ENCODE results near the gene IFIT1B.
"Not testable (repeated sequence)": the region's sequence is repeated elsewhere in the genome, so short reads cannot be mapped to it uniquely, and the experiment has no call there.

Gene IFIT1B

GRCh38 chr10:89350631-89351315 lies 27.1 kb upstream of the IFIT1B start:
- DNase-seq, result not testable (repeated sequence)

DNA sequence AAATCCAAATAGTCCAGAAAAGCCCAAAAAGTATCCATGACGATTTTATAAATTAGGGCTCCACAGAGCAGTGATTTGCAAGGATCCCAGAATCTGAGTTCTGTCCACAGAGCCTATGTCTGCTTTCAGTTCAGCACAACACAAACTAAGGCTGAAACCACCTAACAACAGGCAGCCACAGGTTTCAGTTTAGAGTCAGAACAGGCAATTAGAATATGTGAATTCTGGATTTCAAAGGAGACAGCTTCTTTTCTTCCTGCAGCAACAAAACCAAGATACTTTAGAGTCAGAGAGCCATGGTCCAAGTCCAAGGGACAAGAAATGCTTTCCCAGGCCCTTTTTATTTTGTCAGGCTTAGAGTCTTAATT lies 26.5 kb upstream of the IFIT1B start:
- DNase-seq, result no peak

DNA sequence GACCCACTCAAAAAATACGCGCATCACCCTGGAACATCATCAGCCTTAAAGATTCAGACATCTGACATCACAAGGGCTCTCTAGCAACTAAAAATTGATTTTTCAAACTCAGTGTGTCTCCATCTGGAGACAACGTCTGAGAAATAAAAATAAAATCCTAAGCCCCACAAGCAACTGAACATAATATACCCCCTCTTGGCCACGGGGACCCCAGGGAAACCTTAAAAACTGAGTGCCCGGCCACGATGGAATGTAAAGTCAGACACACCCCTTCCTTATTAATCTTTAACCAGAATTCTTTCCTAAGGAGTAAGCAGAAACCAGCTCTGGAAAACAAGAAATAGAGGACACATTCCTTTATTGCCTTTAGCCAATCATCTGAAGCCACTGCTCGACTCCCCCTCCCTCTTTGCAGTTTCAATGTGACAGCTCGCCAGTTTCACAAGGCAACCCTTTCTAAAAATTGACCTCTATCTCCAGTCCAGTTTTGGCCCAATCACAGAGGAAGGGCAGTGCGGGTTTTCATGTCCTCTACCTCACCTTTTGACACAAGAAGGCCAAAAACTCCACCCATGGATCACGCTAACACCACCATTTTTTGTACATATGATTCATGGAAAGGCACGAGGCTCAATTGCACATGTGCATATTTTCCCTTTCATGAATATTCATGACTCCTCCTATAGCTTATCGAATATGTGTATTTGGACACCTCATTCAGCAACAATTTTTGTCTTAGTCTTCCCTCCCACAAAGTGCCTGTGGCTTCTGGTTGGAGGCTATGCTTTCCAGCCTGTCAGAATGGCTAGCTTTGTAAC lies 25.9 kb upstream of the IFIT1B start:
- no peak for DNase-seq

DNA sequence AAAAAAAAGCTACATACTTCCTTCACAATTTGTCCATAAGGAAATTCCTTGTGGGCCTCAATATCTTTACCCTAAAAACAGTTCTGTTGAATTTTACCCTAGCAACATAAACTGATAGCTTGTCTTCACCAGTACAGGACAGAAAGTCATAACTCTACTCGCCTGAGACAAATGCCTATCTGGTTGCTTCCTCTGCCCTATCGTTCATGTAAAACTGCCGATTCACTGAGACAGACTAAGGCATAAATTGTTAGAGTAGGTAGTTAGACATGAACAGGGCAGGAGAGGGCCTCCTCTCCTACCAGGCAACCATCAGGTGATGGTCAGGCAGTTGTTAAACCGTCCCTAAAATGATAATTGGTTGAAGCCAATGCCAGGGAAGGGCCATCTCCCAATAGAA lies 25.1 kb upstream of the IFIT1B start:
- no peak for DNase-seq

DNA sequence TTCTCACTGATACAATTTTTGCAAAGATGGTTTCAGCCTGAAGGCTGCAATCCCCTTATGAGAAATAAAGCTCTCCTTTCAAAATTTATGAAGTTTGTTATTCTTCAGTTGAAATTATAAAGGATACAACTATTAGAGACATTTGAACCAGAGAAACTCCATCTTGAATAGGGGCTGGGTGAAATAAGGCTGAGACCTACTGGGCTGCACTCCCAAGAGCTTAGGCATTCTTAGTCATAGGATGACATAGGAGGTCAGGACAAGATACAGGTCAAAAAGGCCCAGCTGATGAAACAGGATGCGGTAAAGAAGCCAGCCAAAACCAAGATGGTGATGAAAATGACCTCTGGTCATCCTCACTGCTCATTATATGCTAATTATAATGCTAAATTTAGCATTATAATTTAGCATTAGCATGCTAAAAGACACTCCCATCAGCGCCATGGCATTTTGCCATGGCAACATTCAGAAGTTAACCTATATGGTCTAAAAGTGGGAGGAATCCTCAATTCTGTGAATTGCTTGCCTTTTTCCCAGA lies 22.4 kb upstream of the IFIT1B start:
- no peak for DNase-seq

DNA sequence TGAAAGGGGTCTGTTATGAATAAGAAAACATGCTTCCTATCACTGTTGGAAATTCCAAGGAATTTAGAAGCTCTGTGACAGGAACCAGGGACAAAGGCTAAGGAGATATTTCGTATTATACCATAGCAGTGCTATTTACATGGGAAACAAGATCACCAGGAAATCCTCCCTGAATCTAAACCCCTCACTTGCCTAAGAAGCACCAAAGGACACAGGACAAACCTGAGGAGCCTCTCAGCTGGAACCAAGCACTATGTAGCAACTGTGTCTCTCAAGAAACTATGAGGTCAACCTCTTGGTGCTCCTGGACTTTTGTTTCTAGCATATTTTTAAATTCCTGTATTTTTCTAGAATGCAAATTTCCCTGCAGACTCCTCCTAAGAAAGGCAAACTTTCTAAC lies 20.8 kb upstream of the IFIT1B start:
- no peak for DNase-seq

DNA sequence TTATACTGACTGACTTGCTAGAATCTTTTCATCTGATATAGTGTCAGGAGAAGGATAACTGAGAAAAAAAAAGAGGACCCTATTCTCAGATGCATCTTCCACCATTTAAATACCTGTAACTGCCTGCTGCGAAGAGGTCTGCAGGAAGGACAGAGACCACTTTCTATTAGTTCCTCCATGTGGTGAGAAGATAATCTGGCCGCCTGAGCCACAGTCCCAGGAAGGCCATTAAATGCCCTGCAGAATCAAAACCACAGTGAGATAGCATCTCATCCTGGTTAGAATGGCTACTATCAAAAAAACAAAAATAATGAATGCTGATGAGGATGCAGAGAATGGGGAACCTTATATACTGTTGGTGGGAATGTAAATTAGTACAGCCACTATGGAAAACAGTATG lies 19.9 kb upstream of the IFIT1B start:
- DNase-seq, result no peak

- DNase-seq, result no peak
These were observed 17.7 kb upstream of the IFIT1B start for GRCh38 chr10:89360157-89360556.

- DNase-seq, result no peak
These were observed 14.9 kb upstream of the IFIT1B start for GRCh38 chr10:89362929-89363328.

DNA sequence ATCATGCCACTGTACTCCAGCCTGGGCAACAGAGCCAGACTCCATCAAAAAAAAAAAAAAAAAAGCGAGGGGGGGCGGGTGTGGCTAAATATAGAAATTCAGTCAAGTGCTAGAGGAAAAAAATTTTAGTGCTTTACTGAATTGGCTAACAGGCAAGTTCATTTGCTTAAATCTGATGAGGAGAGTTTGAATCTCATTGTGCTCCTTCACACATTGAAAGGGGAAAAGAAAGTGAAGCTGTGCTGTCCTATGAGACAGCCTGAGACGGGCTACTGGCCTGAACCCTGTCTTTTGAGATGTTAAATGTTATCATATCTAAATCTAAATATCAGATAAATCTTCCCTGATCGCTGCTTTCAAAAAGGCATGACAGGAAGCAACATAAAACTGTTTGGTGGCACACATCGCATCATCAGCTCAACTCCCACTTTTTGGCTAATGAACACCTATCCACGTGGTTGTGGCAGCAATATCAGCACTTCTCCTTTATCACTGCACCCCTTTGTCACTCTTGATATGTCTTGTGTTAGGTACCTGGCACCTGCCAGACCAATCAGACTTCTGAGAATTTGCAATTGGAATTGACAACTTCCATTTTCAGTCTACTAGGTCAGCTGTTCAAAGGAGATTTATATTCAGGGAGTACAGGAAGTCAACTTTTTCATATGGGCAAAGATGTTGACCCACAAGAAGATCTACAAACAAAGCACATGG lies 14.0 kb upstream of the IFIT1B start:
- DNase-seq, result no peak

GRCh38 chr10:89364531-89364930 lies 13.3 kb upstream of the IFIT1B start:
- DNase-seq, result no peak

DNA sequence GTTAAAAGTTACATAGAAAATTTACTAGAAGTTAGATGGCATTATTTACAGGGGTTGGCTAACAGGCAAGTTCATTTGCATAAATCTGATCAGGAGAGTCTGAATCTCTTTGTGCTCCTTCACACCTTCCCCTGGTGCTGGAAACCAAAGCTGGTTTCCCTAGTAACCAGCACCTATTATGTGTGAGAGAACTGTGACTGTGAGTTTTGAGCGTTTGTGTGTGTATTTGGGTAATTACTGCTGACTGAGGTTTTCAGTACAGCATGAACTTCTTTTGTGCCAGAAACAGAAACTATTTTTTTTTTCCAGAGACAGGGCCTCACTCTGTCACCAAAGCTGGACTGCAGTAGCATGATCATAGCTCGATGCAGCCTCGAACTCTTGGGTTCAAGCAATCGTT lies 10.3 kb upstream of the IFIT1B start:
- peak; percentile 56 for DNase-seq

- no peak for DNase-seq
These were observed 9.7 kb upstream of the IFIT1B start for GRCh38 chr10:89368129-89368528.

DNA sequence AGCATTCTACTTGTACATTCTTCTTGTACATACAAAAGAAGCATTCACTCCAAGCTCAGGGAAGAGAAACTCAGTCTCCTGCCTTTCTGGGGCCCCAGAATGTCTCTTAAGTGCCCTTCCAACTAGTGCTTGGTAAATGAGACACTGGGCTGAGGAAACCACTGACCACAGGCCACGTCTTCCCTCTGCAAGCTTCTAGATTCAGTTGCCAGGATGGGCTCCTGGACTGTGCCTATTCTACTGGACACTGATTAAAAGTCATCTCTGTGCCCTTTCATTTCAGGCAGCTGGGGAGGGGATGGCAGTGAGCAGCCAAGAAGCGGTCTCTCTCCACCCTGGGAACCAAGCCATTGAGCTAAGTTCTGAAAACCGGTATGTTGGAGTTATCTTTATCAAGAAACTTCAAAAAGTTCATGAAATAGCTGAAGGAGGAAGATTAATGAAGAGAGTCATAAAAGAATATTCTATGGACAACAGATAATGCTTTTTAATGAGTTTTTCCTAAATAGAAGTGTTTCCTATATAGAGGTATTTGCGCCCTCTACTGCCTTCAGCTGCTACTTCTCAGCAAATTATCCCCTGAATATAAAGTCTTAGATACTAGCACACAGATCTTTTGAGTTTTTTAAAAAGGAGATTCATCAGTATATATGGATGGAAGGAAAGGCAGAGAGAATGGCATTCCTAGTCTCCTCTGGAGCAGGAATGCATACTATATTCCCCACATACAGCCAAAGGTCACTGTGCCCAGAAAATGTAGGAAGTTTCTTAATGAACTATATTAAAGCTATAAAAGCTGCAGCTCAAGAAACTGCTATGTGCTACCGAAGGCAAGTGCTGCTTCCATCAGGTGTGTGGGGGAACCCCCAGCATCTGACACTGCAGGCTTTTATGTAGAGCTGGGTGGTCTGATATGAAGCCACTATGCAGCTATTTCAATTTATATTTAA lies 8.4 kb upstream of the IFIT1B start:
- peak; percentile 32 for DNase-seq

- no peak for DNase-seq
These were observed 6.8 kb upstream of the IFIT1B start for GRCh38 chr10:89371079-89371478.

GRCh38 chr10:89371987-89372386 lies 5.9 kb upstream of the IFIT1B start:
- no peak for DNase-seq

DNA sequence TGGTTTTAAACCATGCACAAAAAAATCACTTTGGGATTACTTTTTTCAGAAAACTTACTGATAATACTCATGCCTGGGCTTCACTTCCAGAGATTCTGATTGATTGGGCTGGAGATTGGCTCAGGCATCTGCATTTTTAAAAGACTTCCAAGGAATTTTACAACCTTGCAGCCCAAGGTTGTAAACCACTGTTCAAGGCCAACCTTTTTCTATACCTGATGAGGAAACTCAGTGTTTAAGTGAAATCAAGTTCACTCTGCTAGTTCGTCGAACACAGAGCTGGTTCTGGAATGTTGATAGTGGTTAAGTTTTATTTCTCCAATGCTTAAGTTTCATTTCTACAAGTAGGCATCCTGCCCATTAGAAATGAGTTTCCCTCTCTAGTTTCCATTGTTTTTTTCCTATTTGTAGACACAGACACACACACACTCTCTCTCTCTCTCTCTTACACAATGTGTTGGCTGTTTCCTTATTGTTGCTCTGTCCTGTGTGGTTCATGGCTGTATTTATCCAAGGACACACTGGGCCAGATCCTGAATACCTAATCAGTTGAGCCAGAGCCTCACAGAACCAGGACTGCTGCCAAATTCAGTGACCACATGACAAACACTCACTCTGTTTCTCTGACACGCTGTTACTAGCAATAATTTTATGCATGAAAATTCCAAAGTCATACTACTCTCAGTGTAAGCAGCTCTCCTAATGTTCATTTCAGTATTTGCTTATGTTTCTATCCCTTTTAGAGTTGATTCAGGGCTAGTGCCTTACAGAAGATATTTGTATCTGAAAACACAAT lies 3.7 kb upstream of the IFIT1B start:
- no peak for DNase-seq

DNA sequence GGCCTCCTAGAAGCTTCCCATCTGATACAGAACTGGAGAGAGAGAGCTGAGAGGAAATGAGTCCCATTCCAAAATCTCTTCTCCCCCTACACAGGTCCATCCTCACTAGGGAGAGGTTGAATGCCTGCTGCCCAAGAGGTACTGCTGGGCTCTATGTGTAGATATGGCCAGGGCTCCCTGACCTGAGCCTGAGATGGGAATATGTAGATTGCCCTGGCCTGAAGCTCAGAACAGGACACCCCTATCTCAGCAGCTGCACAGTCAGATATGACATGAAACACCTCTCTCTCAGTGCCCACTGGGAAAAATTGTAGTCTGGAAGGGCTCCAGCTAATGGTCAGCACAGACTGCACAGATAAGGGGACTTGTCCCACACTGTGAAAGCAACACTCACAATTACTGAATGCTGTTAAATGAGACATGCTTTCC lies 3.1 kb upstream of the IFIT1B start:
- DNase-seq, result no peak

DNA sequence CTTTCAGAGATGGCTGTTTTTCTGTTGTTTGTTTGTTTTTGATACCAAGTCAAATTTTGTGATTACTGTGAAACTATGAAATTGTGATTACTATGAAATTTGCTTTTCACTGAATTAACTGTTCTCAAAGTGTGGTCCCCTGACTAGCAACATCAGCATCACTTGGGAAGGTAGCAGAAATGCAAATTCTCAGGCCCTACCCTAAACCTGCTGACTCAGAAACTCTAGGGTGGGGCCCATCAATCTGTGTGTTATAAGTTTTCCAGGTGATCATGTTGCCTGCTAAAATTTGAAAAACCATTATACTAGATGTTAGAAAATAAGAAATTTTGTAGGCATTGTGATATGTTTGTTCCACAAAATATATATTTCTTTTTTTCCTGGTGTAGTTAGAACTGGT lies 1.2 kb downstream of the IFIT1B start:
- no peak for DNase-seq

- DNase-seq, result no peak
These were observed 4.9 kb downstream of the IFIT1B start for GRCh38 chr10:89382757-89383156.

DNA sequence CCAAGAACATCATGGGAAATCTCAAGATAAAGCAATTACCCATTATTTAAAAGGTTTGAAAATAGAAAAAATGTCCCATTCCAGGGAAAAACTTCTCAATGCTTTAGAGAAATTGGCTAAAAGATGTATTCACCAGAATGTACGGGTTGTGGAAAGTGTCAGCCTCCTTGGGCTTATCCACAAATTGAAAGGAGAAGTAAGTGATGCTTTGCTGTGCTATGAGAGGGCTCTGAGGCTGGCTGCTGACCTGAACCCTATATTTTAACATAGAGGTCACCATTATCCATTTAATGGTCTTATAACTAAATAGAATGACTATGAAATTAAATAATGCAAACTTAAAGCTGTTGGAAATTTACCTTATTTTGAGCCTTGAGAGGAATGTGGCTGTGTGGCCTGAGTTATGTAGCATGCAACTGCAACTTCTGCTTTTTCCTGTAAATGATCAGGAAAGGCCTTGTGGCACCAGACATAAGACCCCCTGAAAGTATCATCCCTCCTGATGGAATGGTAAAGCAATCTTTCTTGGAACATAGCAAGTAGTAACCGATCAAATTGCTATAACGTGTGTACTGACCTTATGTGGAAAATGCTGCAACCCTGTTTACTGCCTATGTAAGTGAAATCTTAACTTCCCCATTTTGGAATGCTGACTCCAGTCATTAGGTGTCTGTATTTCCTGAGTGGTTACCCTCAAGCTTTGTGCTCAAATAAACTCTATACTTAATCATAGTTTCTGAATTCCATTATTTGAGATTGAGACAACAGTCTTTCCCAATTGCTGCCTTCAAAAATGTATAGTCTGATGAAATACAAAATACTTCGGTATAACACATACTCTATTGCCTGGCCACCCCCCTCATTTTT lies 6.9 kb downstream of the IFIT1B start:
- no peak for DNase-seq
